Fibroblast of mammary gland (primary cell): ENCODE results near the gene KRT35.
"Not testable (repeated sequence)": the region's sequence is repeated elsewhere in the genome, so short reads cannot be mapped to it uniquely, and the experiment has no call there.

Experiments
- DNase-seq: peaks from one replicate; pipeline ENCODE4 v3.0.0-alpha.2; 2010; ENCODE audit warnings: low read depth
- H3K4me3 ChIP-seq: 2 replicates; pipeline ENCODE4 v1.5.1; 2011; ENCODE audit warnings: low read depth, mild to moderate bottlenecking, low read length, moderate library complexity; ENCODE audit not compliant: control insufficient read depth
- CTCF ChIP-seq: conservative IDR thresholded peaks from 2 replicates; pipeline ENCODE4 v1.5.1; 2011; ENCODE audit warnings: low read depth, low read length, inconsistent platforms; ENCODE audit not compliant: control insufficient read depth, insufficient read depth

Gene KRT35

GRCh38 chr17:41437254-41437653 is 43.7 kb downstream of the KRT35 start:
- DNase-seq: no peak
- no peak for TF ChIP-seq CTCF
- no peak overlapping the region for H3K4me3 ChIP-seq

GRCh38 chr17:41434415-41434814 is 46.5 kb downstream of the KRT35 start:
- no peak overlapping the region for H3K4me3 ChIP-seq
- TF ChIP-seq CTCF: no peak
- no peak for DNase-seq

GRCh38 chr17:41434005-41434404 is 46.9 kb downstream of the KRT35 start:
- no peak for TF ChIP-seq CTCF
- DNase-seq: no peak
- H3K4me3 ChIP-seq: no peak overlapping the region

GRCh38 chr17:41433586-41433985 is 47.4 kb downstream of the KRT35 start:
- no peak overlapping the region for H3K4me3 ChIP-seq
- no peak for DNase-seq
- TF ChIP-seq CTCF: no peak

- H3K4me3 ChIP-seq, DNase-seq: not testable (repeated sequence)
These were observed 50.6 kb downstream of the KRT35 start for GRCh38 chr17:41430376-41430775.

- DNase-seq: no peak
- H3K4me3 ChIP-seq: no peak overlapping the region
- TF ChIP-seq CTCF: no peak
These were observed 51.3 kb downstream of the KRT35 start for GRCh38 chr17:41429667-41430066.

- peak; percentile 43 for DNase-seq
These were observed 52.2 kb downstream of the KRT35 start for GRCh38 chr17:41428591-41429291.

More at GRCh38 chr17:41428591-41429291, 52.2 kb downstream of the KRT35 start:
- TF ChIP-seq CTCF: no peak
- H3K4me3 ChIP-seq: no peak overlapping the region
